GM18873 (cell line): ENCODE results near the gene CEACAM5.
"Not testable (repeated sequence)": the region's sequence is repeated elsewhere in the genome, so short reads cannot be mapped to it uniquely, and the experiment has no call there.

Source experiments
- ATAC-seq: cut with Tn5 transposase; IDR thresholded peaks from one replicate; pipeline ENCODE4 v1.9.1; 2021; ENCODE audit warnings: mild to moderate bottlenecking, moderate library complexity, moderate number of reproducible peaks; ENCODE audit not compliant: unreplicated experiment, low FRiP score

Gene CEACAM5

DNA sequence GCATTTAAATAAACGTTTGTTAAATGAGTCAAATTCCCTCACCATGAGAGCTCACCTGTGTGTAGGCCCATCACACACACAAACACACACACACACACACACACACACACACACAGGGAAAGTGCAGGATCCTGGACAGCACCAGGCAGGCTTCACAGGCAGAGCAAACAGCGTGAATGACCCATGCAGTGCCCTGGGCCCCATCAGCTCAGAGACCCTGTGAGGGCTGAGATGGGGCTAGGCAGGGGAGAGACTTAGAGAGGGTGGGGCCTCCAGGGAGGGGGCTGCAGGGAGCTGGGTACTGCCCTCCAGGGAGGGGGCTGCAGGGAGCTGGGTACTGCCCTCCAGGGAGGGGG lies 8.5 kb upstream of the CEACAM5 start:
- no peak for ATAC-seq

DNA sequence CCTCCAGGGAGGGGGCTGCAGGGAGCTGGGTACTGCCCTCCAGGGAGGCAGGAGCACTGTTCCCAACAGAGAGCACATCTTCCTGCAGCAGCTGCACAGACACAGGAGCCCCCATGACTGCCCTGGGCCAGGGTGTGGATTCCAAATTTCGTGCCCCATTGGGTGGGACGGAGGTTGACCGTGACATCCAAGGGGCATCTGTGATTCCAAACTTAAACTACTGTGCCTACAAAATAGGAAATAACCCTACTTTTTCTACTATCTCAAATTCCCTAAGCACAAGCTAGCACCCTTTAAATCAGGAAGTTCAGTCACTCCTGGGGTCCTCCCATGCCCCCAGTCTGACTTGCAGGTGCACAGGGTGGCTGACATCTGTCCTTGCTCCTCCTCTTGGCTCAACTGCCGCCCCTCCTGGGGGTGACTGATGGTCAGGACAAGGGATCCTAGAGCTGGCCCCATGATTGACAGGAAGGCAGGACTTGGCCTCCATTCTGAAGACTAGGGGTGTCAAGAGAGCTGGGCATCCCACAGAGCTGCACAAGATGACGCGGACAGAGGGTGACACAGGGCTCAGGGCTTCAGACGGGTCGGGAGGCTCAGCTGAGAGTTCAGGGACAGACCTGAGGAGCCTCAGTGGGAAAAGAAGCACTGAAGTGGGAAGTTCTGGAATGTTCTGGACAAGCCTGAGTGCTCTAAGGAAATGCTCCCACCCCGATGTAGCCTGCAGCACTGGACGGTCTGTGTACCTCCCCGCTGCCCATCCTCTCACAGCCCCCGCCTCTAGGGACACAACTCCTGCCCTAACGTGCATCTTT lies 7.8 kb upstream of the CEACAM5 start:
- ATAC-seq = no peak

DNA sequence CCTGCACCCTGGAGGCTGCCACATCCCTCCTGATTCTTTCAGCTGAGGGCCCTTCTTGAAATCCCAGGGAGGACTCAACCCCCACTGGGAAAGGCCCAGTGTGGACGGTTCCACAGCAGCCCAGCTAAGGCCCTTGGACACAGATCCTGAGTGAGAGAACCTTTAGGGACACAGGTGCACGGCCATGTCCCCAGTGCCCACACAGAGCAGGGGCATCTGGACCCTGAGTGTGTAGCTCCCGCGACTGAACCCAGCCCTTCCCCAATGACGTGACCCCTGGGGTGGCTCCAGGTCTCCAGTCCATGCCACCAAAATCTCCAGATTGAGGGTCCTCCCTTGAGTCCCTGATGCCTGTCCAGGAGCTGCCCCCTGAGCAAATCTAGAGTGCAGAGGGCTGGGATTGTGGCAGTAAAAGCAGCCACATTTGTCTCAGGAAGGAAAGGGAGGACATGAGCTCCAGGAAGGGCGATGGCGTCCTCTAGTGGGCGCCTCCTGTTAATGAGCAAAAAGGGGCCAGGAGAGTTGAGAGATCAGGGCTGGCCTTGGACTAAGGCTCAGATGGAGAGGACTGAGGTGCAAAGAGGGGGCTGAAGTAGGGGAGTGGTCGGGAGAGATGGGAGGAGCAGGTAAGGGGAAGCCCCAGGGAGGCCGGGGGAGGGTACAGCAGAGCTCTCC lies 6.9 kb upstream of the CEACAM5 start:
- ATAC-seq = no peak

DNA sequence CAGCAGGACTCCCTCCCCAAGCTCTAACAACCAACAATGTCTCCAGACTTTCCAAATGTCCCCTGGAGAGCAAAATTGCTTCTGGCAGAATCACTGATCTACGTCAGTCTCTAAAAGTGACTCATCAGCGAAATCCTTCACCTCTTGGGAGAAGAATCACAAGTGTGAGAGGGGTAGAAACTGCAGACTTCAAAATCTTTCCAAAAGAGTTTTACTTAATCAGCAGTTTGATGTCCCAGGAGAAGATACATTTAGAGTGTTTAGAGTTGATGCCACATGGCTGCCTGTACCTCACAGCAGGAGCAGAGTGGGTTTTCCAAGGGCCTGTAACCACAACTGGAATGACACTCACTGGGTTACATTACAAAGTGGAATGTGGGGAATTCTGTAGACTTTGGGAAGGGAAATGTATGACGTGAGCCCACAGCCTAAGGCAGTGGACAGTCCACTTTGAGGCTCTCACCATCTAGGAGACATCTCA lies 6.2 kb upstream of the CEACAM5 start:
- ATAC-seq = no peak

DNA sequence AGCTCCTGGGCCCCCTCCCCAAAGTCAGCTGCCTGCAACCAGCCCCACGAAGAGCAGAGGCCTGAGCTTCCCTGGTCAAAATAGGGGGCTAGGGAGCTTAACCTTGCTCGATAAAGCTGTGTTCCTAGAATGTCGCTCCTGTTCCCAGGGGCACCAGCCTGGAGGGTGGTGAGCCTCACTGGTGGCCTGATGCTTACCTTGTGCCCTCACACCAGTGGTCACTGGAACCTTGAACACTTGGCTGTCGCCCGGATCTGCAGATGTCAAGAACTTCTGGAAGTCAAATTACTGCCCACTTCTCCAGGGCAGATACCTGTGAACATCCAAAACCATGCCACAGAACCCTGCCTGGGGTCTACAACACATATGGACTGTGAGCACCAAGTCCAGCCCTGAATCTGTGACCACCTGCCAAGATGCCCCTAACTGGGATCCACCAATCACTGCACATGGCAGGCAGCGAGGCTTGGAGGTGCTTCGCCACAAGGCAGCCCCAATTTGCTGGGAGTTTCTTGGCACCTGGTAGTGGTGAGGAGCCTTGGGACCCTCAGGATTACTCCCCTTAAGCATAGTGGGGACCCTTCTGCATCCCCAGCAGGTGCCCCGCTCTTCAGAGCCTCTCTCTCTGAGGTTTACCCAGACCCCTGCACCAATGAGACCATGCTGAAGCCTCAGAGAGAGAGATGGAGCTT lies 4.7 kb upstream of the CEACAM5 start:
- no peak for ATAC-seq

GRCh38 chr19:41705393-41706174 lies 2.8 kb upstream of the CEACAM5 start:
- no peak for ATAC-seq

GRCh38 chr19:41706741-41707501 lies 1.5 kb upstream of the CEACAM5 start:
- no peak for ATAC-seq

DNA sequence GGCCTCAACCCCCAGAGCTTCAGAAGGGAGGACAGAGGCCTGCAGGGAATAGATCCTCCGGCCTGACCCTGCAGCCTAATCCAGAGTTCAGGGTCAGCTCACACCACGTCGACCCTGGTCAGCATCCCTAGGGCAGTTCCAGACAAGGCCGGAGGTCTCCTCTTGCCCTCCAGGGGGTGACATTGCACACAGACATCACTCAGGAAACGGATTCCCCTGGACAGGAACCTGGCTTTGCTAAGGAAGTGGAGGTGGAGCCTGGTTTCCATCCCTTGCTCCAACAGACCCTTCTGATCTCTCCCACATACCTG lies 969 bp upstream of the CEACAM5 start:
- no peak for ATAC-seq

- ATAC-seq = no peak
These were observed 505 bp upstream of the CEACAM5 start for GRCh38 chr19:41707871-41708371.

- ATAC-seq = not testable (repeated sequence)
These were observed 1.1 kb downstream of the CEACAM5 start for GRCh38 chr19:41709516-41709915.

DNA sequence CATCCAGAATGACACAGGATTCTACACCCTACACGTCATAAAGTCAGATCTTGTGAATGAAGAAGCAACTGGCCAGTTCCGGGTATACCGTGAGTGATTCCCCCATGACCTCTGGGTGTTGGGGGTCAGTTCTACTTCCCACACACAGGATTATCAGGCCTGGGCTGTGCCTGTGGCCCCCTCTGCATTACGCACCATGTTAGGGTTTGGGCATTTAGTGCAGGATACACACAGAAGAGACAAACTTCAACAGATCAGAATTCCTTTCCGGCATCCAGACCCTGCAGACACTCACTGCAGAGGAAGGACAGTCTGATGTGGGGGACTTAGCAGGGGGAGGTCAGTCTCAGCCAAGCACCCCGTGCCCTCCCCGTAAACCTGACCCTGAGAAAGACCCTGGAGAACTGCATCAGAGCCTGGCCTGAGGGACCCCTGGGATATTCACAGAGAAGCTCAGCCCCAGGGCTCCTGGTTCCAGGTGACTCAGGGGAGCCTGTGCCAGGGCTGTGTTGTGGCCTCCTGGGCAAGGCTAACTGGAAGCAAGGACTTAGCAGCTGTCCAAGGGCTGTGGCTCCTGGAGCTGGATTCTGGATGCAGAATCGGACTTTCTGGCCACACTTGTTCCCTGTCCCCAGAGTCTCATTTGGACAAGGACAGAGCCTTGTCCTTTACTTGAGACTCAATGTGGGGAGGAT lies 1.7 kb downstream of the CEACAM5 start:
- ATAC-seq = no peak

DNA sequence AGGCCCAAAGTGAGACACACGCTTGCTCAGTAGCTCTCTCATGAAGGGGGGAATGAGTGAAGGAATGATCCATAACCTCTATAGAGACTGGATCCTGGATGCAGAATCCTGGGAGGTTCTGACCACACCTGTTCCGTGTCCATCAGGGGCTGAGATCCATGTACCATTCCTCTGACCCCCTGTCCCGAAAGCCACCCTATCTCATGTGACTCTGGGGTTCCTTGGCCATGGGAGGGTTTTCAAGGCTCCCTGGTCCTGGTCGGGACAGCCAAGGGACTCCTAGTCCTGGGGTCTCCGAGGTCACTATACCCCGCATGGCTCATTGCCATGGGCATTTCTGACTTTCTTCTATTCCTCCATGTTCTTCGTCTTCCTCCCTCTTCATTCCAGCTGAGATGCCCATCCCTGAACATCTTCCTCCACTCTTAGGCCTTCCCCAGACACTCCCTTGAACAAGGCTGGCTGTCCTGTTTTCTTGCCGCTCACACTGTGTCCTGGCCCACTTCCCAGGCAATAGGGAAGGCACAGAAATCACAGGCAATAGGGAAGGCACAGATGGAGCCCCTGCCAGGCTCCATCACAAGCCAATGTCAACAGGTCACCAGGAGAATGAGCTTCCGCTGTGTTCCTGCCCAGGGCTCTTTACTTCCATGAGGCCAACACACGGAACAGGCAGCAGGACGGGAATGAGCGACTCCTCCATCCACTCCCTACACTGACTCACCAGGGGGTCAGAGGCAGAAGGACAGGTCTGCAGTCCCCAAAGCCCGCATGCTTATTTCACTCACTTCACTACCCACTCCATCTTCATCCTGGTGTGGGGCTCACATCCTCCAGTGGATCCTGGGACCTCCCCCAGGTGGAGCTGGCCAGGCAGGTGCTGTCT lies 3.2 kb downstream of the CEACAM5 start:
- ATAC-seq = no peak

DNA sequence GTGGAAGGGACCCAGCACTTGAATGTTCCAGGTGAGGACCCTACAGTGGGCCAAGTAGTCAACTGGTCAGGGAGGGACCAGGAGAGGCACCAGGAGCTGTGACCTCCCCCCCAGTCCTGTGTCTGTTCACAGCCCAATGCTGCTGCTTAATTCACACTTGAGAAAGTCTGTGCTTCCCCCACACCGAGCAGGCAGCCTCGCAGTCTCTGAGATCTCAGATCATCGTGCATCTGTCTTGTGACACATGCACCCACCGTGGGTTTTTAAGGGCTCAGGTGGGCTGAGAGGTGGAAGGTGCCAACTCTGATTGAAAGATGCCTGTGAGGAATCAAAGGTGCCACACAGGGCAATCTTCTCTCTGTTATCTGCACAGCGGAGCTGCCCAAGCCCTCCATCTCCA lies 6.2 kb downstream of the CEACAM5 start:
- ATAC-seq = no peak

GRCh38 chr19:41718761-41719160 lies 10.3 kb downstream of the CEACAM5 start:
- no peak for ATAC-seq

- ATAC-seq = no peak
These were observed 11.7 kb downstream of the CEACAM5 start for GRCh38 chr19:41720103-41720502.

DNA sequence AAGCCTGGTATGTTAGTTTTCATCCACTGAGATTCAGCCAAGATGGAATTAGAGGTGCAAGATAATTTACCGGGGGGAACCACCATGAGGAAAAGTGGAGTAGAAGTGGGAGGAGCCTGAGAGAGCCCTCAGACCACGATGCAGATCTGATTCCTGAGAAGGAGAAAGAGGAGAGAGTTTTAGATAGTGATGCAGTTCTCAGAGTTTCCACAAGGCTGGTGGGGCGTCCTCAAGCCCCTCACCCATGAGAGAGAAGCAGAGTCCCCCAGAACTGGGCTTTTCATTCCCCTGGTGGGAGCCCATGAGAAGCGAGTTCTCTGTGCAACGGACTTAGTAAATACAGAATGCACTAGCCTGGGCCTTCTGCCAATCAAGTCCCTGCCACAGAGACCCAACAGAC lies 18.1 kb downstream of the CEACAM5 start:
- ATAC-seq = no peak

DNA sequence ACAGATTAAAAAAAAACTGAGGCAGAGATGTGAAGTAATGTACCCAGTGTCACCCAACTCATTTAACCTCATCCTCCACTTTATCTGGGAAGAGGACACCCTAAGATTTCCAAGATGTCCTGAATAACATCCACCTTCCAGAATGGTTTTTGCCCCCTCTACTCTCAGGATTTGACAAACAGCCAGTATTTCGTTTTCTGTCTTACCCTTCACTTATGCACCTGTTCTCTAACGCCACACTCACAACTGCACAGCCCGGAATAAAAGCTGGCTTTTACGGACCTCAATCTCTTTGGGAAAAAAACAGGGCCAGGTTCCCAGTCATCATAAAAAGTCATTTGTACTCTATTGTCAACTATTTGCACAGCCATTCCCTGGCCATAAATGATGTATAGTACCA lies 25.7 kb downstream of the CEACAM5 start:
- no peak for ATAC-seq

DNA sequence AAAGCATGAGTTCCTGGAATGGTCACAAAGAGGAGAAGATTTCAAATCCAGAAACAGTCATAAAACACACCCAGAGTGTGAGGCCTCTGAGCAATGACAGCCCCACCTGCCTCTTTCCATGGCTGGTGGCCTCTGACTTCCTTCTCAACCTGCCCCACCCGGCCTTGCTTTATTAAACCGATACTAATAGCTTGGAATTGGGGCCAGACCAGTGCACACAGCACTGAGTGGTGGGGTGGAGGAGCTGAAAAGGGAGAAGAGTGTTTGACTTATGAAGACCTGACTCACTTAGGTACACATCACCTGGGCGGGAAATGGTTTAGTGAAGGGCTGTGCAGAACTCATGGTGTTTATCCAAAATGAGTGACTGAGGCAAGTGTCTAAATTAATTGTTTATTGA lies 26.2 kb downstream of the CEACAM5 start:
- no peak for ATAC-seq
